EL (cell line): ENCODE data around the gene NKX1-1.
A peak's percentile ranks its signal among the peaks of the same experiment; 100 is the strongest.

ENCODE experiments used
- DNase-seq: peaks from one replicate; pipeline ENCODE4 v3.0.0-alpha.2; 2016

The NKX1-1 gene

GRCh38 chr4:1370321-1371124, 35.7 kb downstream of the NKX1-1 start:
- no peak for DNase-seq

GRCh38 chr4:1369479-1370079, 36.7 kb downstream of the NKX1-1 start:
- no peak for DNase-seq

GRCh38 chr4:1369091-1369450, 37.2 kb downstream of the NKX1-1 start:
- DNase-seq = no peak

GRCh38 chr4:1368421-1369090, 37.7 kb downstream of the NKX1-1 start:
- no peak for DNase-seq

GRCh38 chr4:1367936-1368289, 38.3 kb downstream of the NKX1-1 start:
- no peak for DNase-seq

GRCh38 chr4:1367230-1367935, 38.9 kb downstream of the NKX1-1 start:
- no peak for DNase-seq

- no peak for DNase-seq
Measured at GRCh38 chr4:1366371-1367229, 39.6 kb downstream of the NKX1-1 start.

- no peak for DNase-seq
Measured at GRCh38 chr4:1365271-1366178, 40.7 kb downstream of the NKX1-1 start.

GRCh38 chr4:1364748-1365147, 41.5 kb downstream of the NKX1-1 start:
- no peak for DNase-seq

- no peak for DNase-seq
Measured at GRCh38 chr4:1364217-1364616, 42.0 kb downstream of the NKX1-1 start.

- DNase-seq = no peak
Measured at GRCh38 chr4:1363513-1363912, 42.7 kb downstream of the NKX1-1 start.

- no peak for DNase-seq
Measured at GRCh38 chr4:1362521-1362920, 43.7 kb downstream of the NKX1-1 start.

GRCh38 chr4:1362046-1362445, 44.2 kb downstream of the NKX1-1 start:
- no peak for DNase-seq

GRCh38 chr4:1361431-1361830, 44.8 kb downstream of the NKX1-1 start:
- DNase-seq = no peak

GRCh38 chr4:1360423-1361283, 45.6 kb downstream of the NKX1-1 start:
- peak; percentile 76 for DNase-seq

GRCh38 chr4:1359976-1360375, 46.3 kb downstream of the NKX1-1 start:
- no peak for DNase-seq

GRCh38 chr4:1359144-1359501, 47.1 kb downstream of the NKX1-1 start:
- peak; percentile 56 for DNase-seq

GRCh38 chr4:1358421-1359143, 47.7 kb downstream of the NKX1-1 start:
- DNase-seq = no peak

GRCh38 chr4:1357356-1358248, 48.6 kb downstream of the NKX1-1 start:
- DNase-seq = no peak
